Adipocyte (in vitro differentiated cells): ENCODE data around the gene TTYH2.

Experiments used
- DNase-seq: peaks from one replicate; pipeline ENCODE4 v3.0.0-alpha.2; 2015; ENCODE audit warnings: low read depth
- H3K27me3 ChIP-seq: replicated peaks from 2 replicates; pipeline ENCODE4 v1.7.0; 2013; ENCODE audit warnings: mild to moderate bottlenecking, low read length, moderate library complexity; ENCODE audit not compliant: control insufficient read depth, insufficient read depth
- H3K36me3 ChIP-seq: 2 replicates; pipeline ENCODE4 v1.7.0; 2013; ENCODE audit warnings: low read length, mild to moderate bottlenecking, moderate library complexity; ENCODE audit not compliant: control insufficient read depth, insufficient read depth, severe bottlenecking
- H3K4me1 ChIP-seq: 2 replicates; pipeline ENCODE4 v1.7.0; 2013; ENCODE audit warnings: mild to moderate bottlenecking, low read length, moderate library complexity; ENCODE audit not compliant: control insufficient read depth, insufficient read depth
- H3K4me3 ChIP-seq: 2 replicates; pipeline ENCODE4 v1.7.0; 2013; ENCODE audit warnings: mild to moderate bottlenecking, low read length, moderate library complexity
- H3K9ac ChIP-seq: 2 replicates; pipeline ENCODE4 v1.7.0; 2013; ENCODE audit warnings: mild to moderate bottlenecking, low read length, moderate library complexity
- H3K9me3 ChIP-seq: 2 replicates; pipeline ENCODE4 v1.7.0; 2013; ENCODE audit warnings: mild to moderate bottlenecking, low read length, moderate library complexity; ENCODE audit not compliant: control insufficient read depth

Gene TTYH2

GRCh38 chr17:74299226-74300009 is 86.0 kb downstream of the TTYH2 start:
- Histone ChIP-seq H3K4me3 (no peak overlapping the region), H3K9ac (no peak overlapping the region), H3K9me3 (no peaks in the 10 kb centered on the region), H3K36me3 (no peaks in the 10 kb centered on the region), H3K27me3 (peaks cover 7% of the 10 kb centered on the region), H3K4me1 (peaks cover 13% of the 10 kb centered on the region)
- DNase-seq = no peak

- Histone ChIP-seq H3K36me3 (no peaks in the 10 kb centered on the region), H3K4me1 (no peaks in the 10 kb centered on the region), H3K27me3 (peaks cover 16% of the 10 kb centered on the region), H3K4me3 (no peak overlapping the region), H3K9ac (no peak overlapping the region), H3K9me3 (no peaks in the 10 kb centered on the region)
- no peak for DNase-seq
Measured at GRCh38 chr17:74303305-74303704, 89.9 kb downstream of the TTYH2 start.

- no peak overlapping the region for H3K9ac ChIP-seq
- no peaks in the 10 kb centered on the region for H3K9me3 ChIP-seq
- no peaks in the 10 kb centered on the region for H3K36me3 ChIP-seq
- DNase-seq = no peak
- no peak overlapping the region for H3K4me3 ChIP-seq
- H3K4me1 ChIP-seq = no peaks in the 10 kb centered on the region
- peaks cover 17% of the 10 kb centered on the region for H3K27me3 ChIP-seq
Measured at GRCh38 chr17:74304184-74304583, 90.8 kb downstream of the TTYH2 start.

GRCh38 chr17:74305865-74306654 is 92.7 kb downstream of the TTYH2 start:
- Histone ChIP-seq H3K36me3 (no peaks in the 10 kb centered on the region), H3K9me3 (no peaks in the 10 kb centered on the region), H3K9ac (no peak overlapping the region), H3K4me3 (no peak overlapping the region), H3K27me3 (peaks cover 18% of the 10 kb centered on the region), H3K4me1 (no peaks in the 10 kb centered on the region)
- no peak for DNase-seq

GRCh38 chr17:74307984-74308773 is 94.8 kb downstream of the TTYH2 start:
- Histone ChIP-seq H3K4me1 (no peaks in the 10 kb centered on the region), H3K9me3 (peaks cover 3% of the 10 kb centered on the region), H3K9ac (no peak overlapping the region), H3K27me3 (peaks cover 18% of the 10 kb centered on the region), H3K4me3 (no peak overlapping the region), H3K36me3 (no peaks in the 10 kb centered on the region)
- no peak for DNase-seq

GRCh38 chr17:74309902-74310301 is 96.5 kb downstream of the TTYH2 start:
- no peak overlapping the region for H3K9ac ChIP-seq
- H3K4me3 ChIP-seq = no peak overlapping the region
- no peak for DNase-seq
- no peaks in the 10 kb centered on the region for H3K4me1 ChIP-seq
- H3K27me3 ChIP-seq = peaks cover 18% of the 10 kb centered on the region
- H3K36me3 ChIP-seq = no peaks in the 10 kb centered on the region
- H3K9me3 ChIP-seq = peaks cover 3% of the 10 kb centered on the region
